ENCODE data around the gene PRRG4.
"Not testable (repeated sequence)": the region's sequence is repeated elsewhere in the genome, so short reads cannot be mapped to it uniquely, and the experiment has no call there.

Gene PRRG4

DNA sequence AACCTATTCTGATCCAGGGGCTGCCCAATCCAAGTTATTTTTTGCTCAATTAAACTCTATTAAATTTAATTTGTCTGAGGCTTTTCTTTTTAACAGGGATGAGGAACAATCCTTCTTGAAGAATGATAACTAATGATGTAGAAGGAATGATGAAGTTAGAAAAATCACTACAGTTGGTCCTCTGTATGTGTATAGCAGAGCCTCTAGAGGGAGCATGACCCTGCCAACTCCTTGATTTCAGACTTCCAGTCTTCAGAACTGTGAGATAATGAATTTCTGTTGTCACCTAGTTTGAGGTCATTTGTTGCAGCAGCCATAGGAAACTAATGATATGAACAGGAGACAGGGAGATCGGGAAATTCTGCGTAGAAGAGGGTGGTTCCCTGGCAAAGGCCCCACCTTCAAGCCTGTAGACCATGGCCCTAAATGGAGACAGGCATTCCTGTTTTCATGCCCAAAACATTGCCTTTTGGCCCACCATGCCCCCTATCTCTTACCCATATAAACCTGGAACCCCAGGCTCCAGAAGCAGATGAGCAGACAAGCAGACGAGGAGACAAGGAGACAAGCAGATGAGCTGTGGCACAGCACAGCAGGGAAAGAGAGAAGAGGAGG, 55.1 kb downstream of the PRRG4 start:
- in situ Hi-C loops (cut with MboI; ENCODE audit: low sequenced_read_pairs), result no loop called here

DNA sequence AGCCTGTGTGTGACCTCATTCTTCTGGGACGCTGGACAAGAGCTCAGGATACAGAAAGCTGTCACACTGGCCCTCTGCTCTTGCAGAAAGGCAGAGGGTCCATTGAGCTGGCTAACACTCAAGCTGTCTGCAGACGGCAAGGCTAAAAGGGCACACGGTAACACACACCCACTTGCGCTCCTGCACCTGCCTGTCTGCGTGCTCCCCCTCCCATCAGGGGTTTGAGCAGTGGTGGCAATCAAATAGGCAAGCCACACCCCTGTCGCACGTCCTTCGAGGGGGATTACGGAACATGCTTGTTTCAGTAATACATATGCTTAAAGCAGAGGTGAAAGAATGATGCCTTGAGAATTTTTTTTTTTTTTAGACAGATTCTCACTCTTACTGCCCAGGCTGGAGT, 55.8 kb downstream of the PRRG4 start:
- in situ Hi-C loops (cut with MboI; ENCODE audit: low sequenced_read_pairs), result no loop called here

DNA sequence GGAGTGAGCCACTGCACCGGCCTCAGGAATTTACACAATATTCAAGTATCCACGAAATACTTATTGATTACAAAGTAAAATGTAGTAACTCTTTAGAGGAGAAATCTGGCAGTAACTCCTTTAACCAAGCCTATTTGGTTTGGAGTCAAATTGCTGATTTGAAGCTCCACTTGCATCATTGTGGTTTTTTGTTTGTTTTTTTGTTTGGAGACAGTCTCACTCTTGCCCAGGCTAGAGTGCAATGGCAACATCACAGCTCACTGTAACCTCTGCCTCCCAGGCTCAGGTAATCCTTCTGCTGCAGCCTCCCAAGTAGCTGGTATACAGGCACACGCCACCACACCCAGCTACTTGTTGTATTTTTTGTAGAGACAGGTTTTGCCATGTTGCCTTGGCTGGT, 56.5 kb downstream of the PRRG4 start:
- in situ Hi-C loops (cut with MboI; ENCODE audit: low sequenced_read_pairs), result no loop called here

DNA sequence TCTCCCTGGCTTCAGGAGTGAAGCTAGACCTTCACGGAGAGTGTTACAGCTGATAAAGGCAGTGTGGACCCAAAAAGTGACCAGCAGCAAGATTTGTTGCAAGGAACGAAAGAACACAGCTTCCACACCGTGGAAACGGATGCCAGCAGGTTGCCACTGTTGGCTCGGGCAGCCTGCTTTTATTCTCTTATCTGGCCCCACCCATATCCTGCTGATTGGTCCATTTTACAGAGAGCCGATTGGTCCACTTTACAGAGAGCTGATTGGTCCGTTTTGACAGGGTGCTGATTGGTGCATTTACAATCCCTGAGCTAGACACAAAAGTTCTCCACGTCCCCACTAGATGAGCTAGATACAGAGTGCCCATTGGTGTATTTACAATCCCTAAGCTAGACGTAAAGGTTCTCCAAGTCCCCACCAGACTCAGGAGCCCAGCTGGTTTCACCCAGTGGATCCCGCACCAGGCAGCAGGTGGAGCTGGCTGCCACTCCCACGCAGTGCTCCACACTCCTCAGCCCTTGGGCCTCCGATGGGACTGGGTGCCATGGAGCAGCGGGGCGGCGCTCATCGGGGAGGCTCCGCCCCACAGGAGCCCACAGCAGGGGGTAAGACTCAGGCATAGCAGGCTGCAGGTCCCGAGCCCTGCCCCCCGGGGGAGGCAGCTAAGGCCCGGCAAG, 58.1 kb downstream of the PRRG4 start:
- in situ Hi-C loops (cut with MboI; ENCODE audit: low sequenced_read_pairs), result not testable (repeated sequence)

DNA sequence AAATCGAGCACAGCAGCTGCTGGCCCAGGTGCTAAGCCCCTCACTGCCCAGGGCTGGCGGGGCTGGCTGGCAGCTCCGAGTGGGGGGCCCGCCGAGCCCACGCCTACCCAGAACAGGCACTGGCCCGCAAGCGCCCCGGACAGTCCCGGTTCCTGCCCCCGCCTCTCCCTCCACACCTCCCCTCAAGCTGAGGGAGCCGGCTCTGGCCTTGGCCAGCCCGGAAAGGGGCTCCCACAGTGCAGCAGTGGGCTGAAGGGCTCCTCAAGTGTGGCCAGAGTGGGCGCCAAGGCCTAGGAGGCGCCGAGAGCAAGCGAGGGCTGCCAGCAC, 58.6 kb downstream of the PRRG4 start:
- in situ Hi-C loops (cut with MboI; ENCODE audit: low sequenced_read_pairs), result not testable (repeated sequence)

DNA sequence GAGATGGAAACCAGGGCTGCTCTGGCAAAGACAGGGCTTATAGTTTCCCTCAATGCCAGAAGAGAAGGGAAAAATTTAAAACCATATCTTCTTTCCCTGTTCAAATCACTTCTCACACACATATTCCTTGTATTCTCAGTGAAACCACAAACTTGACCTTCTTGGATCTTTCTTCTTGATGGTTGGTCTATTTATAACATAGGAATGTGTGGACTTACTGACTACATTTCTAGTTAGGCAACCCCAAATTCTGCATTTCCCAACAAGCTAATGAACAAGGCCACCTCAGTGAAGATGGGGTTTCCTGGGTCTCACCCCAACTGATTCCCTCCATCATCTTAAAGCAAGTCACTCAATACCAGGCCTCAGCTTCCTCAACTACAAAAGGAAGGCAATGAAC, 59.1 kb downstream of the PRRG4 start:
- in situ Hi-C loops (cut with MboI; ENCODE audit: low sequenced_read_pairs), result no loop called here

DNA sequence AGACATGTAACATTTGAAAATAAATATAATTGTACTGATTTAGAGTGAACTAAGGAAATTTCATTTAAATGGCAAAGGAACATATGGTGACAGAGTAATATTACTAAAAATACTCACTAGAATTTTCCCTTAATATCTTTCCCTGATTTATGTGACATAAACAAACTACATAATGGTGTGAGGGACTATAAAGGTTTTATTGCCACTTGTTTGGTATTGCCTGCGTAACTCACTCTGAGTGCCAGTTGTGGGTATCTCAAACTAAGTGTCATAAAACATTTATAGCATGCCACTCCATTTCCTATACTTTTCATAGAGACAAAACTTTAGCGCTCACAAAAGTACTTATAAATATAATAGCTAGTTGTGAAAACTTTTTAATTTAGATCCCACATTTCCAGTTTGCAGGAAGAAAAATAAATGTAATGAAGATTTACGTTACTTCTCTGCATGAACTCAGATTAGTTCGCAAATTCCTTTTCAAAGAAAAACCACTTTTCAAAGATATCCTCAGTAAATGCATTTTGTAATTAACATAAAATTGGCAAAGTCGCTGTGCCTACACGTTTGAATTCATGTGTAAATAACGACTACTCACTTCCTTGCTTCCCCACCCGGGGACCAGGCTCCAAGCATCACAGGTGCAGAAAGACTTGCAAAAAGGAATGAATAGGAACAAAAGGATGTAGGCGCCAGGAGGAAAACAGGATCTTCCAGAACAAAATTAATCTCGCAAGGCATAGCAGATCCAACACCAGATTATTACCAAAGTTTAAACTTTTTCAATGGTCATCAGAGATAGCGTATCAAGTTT, 61.3 kb downstream of the PRRG4 start:
- in situ Hi-C loops (cut with MboI; ENCODE audit: low sequenced_read_pairs), result no loop called here

DNA sequence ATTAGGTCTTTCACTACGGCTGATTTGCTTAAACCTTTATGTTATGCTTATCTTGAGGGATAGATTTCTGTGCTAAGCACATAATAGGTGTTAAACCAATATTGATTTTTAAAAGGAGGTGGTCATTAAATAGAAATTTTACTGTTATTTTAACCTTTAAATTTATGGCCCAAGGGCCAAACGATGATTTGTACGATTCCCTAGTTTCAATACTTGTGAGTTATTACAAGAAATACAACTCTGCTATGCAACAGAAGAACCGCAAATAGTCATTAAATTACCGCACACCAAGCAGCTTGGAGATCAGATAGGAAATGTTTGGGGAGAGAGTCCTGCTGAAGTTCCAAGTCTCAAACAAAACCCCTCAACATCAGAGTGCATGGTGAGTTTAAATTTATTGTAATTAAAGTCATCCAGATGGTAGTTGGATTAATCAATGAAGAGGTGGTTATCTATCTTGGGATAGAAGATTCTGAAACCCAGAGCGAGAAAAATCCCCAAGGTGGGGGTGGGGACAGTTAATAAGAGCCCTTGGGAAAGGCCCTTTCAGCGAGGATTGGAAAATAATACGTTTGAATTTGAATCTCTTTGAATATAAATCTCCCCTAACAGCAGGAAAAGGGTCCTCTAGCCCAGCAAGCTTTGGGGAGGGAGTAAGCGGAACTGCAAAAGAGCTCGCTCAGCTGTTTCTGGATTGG, 62.1 kb downstream of the PRRG4 start:
- in situ Hi-C loops (cut with MboI; ENCODE audit: low sequenced_read_pairs), result no loop called here

DNA sequence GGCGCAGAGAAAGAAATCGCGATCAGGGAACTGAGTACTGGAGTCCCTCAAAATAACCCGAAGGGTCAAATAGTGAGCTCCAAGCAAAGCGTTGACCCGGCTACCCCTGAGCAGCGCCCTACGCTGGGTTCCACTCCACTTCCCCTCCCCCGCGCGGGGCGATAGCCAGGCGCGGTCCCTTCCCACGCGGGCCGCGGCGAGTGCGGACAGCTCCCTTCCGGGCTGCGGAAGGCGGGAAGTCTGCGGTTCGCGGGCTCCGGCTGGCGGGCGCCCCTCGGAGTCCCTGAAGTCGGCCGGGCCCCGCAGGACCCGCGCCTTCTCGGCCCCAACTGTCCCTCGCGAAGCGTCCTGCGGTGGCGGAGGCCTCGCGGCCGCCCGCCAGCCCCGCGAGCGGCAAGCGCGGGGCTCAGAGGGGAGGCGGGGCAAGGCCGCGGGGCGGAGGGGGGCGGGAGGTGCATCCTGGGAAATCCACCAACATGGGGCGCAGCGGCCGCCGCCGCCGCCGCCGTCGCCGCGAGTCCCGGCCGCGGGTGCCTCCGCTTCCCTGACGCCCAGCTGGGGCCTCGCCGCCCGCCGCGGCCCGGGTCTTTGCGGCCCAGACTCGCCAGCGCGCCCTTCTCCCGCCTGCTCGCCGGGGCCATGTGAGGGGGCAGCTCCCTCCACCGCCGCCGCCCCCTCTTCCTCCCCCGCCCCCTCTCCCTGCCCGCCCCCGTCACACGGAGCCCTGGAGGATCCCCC, 62.8 kb downstream of the PRRG4 start, which contains the start of gene QSER1:
Gene QSER1, plus strand, starts transcription at position 457 of the 738 bp plus-strand sequence. CDS start 315 bp downstream, outside the sequence.
- in situ Hi-C loops (cut with MboI; ENCODE audit: low sequenced_read_pairs), result no loop called here

DNA sequence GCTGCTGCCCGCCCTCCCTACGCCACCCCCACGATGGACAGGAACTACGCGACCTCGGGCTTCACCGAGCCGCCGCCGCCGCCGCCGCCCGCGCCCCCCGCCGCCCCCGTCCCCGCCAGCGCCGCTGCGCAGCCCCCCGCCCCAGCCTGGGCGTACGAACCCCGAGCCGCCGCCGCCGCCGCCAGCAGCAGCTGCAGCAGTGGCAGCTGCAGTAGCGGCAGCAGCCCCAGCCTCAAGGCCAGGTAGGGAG, 63.3 kb downstream of the PRRG4 start:
- in situ Hi-C loops (cut with MboI; ENCODE audit: low sequenced_read_pairs), result no loop called here

DNA sequence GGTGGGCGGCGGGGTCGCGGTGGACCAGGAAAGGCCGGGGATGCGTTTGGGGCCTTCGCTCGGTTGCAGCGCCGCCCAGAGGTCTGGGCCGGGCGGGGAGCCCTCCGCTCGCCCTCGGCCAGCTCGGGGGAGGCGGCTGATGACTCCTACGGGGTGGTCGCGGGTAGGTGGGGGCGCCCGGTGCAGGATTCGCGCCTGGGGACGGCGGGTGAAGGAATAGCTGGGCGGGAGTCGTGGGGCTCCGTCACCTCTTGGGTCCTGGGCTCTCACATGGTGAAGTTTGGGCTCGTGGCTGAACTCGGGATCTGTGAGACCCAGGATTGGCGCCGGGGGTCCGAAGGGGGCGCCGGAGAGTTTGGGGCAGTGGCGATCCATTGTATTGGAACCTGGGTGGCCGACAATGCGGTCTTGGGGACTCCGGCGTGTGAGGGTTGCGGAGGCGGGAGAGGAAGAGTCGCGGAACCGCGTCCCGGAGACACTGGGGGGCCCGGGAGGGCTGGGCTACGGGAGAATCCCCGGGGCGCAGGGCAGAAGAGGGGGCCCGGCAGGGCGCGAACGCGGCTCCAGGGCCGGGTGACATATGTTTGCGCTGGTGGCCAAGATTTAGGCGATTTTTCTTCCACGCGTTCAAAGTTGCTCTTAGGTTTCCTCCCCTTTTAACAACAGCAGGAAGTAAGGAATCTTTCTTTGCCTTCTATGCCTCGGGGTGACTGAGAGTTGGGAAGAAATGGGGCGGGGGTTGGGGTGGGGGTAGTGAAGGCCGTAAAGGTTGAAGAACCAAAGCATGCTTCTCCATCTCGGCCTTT, 63.8 kb downstream of the PRRG4 start:
- in situ Hi-C loops (cut with MboI; ENCODE audit: low sequenced_read_pairs), result no loop called here

DNA sequence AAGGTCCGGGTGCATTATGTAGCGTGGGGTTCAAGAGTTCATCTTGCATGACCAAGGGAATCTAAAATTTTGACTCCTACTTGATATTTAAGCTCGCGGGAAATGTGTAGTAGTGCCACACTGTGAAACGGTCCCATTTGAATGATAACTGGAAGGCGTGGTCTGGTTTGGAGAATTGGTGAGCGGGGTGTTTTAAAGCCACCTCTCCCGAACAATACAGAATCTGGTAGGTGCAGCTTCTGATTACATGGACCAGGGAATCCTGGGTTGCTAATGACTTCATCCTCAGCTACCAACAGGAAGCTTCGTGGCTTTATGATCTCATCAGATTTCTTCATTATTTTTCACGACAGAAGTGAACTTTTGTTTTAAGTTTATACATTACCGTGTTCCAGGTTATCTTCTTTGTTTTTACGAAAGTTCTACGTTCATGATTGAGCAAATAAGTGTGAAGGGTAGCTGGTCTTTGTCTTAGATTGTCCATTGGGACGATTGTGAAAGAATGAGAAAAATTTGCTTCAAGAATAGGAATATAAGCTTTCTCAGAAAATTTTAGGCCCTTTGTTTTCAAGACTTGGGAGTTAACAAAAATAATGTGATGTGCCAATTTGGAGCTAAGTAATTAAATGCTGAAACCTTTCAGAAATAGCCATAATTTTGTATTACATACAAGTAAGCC, 64.6 kb downstream of the PRRG4 start:
- in situ Hi-C loops (cut with MboI; ENCODE audit: low sequenced_read_pairs), result no loop called here

DNA sequence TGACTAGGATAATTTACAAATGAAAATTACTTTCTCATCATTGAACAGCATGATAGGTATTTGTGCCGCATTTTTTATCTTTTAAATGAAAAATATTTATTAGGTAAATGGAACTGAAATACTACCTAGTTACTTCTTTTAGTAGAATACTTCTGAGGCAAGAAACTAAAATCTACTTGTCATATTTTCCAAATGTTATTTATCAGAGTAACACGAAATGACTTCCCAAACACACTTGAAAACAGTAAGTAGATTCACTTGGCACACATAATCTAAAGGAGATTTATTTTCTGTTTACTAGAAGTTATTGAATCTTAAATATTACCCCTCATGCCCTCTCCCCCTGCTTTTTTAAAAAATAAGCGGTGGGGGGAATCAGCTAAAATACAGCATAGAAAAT, 65.2 kb downstream of the PRRG4 start:
- in situ Hi-C loops (cut with MboI; ENCODE audit: low sequenced_read_pairs), result no loop called here

DNA sequence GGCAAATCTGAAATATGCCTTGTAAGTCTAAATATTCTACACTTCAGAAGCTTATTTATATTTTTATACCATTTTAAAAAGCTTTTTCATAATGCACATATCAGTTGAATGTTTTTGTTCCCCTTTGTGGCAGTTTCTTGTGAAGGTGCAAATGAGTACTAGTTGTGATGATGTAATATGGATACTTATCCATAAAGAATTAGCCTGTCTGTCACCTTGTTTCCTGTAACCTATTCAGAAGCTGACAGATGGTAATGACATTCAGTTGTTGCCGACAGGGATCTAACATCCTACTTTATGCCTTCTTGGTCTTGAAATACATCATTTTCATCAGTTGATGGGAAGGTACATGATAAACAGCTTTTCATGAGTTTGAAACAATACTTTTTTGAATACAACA, 65.7 kb downstream of the PRRG4 start:
- in situ Hi-C loops (cut with MboI; ENCODE audit: low sequenced_read_pairs), result no loop called here

DNA sequence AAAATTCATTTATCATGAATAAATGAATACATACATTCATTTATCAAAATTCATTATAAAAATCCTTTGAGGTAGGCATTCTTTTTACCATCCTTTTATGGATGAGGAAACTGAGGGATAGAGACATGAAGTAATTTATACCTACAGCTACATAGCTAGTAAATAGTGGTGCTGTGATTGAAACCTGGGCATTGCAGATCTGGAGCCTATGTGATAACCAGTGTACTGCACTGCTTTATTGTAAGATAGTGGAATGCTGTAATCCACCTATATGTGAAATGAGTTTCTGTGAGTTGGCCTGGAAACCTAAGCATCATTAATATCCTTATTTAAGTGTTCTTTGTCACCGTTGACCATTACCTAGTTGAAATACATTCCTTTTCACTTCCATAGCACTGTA, 67.4 kb downstream of the PRRG4 start:
- in situ Hi-C loops (cut with MboI; ENCODE audit: low sequenced_read_pairs), result no loop called here

DNA sequence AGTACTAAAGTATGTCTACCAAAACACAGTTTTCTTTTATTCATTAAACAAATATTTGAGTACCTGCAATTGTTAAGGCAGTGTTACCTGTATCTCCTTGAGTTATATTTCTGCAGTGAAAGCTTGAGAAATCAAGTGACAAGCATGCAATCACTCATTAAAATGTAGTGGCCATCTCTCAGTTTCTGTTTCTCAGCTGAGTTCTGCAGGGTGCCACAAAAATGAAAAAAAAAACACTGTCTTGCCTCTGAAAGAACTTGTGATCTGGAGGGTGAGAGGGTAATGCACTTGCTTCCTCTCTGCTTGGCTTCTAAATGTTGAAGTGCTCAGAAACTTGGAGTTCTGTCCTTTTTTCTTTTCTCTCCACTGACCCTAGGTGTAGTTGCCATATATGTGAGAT, 69.7 kb downstream of the PRRG4 start:
- in situ Hi-C loops (cut with MboI; ENCODE audit: low sequenced_read_pairs), result no loop called here

DNA sequence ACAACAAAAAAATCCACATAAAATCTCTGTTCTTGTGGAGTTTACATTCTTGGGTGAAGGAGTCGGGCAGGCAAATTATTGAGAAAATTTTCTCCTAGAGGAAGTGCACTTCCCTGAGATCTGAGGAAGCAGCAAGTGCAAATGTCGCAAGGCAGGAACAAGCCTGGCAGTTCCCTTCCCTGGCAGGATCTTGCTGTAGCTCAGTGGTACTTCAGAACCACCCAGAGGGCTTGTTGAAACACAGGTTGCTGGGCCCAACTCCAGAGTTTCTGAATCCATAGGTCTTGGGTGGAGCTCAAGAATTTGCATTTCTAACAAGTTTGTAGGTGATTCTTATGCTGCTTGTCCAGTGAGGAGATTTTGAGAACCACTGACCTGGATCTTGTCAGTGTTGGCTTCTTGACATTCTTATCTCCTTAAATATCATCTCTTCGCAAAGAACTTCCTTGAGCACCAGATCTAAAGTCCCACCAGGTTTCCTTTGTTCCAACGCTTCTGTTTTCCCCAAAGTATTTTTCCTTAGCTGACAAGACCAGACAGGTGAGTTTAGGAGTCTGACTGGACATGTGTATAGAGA, 72.5 kb downstream of the PRRG4 start:
- in situ Hi-C loops (cut with MboI; ENCODE audit: low sequenced_read_pairs), result no loop called here

DNA sequence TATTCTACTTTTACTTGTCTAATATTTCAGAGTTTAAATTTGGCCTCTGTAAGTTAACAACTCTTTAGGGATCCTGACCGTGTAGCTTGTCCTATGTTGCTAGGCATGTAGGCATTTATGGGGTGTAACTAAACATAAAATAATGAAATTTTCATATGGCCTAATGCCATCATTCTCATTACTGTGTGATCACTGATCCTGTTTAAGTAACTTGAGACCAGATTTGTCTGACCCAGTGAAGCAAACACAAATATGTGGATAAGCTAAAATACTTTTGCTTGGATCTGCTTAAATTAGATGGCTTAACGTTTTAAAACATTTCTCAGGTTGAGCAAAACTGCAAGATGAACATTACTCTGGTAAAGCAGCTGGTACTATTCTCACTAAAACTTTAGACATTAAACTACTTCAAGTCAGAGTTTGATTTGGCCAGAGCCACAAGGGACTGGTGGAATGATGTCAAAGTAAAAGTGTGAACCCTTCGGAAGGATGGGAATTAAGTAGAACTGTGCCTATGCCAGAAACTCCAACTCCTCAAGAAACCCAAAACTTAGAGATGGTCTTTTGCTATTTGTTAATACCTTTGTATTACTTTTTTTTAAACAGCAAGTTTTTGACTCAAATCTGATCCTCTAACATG, 75.4 kb downstream of the PRRG4 start:
- in situ Hi-C loops (cut with MboI; ENCODE audit: low sequenced_read_pairs), result no loop called here
